ENCODE data around the gene RANBP17.

The RANBP17 gene

GRCh38 chr5:170846846-170847245 is 15.0 kb upstream of the RANBP17 start:
- TF ChIP-seq ZNF70 (CRISPR knock-in tag; IDR thresholded peaks at IDR 0.05) (no peak), BACH2 (CRISPR knock-in tag; IDR thresholded peaks at IDR 0.05; ENCODE audit: borderline replicate concordance) (no peak)
- no peak for ATAC-seq

- TF ChIP-seq TCF4 (CRISPR knock-in tag; IDR thresholded peaks at IDR 0.05; ENCODE audit: borderline replicate concordance) (no peak), TOX (CRISPR knock-in tag; IDR thresholded peaks at IDR 0.05; ENCODE audit: borderline replicate concordance) (no peak), OSR1 (CRISPR knock-in tag; IDR thresholded peaks at IDR 0.05) (no peak), ISL1 (CRISPR knock-in tag; IDR thresholded peaks at IDR 0.05) (no peak), CREB5 (CRISPR knock-in tag; IDR thresholded peaks at IDR 0.05; ENCODE audit: low read depth) (no peak), GLIS3 (CRISPR knock-in tag; IDR thresholded peaks at IDR 0.05) (no peak), SNAI2 (CRISPR knock-in tag; IDR thresholded peaks at IDR 0.05) (no peak), BACH2 (CRISPR knock-in tag; IDR thresholded peaks at IDR 0.05; ENCODE audit: borderline replicate concordance) (no peak), ZNF8 (CRISPR knock-in tag; IDR thresholded peaks at IDR 0.05) (no peak)
- no peak for ATAC-seq
Observed at GRCh38 chr5:170848033-170848432, 13.8 kb upstream of the RANBP17 start.

- TF ChIP-seq ZFP30 (CRISPR knock-in tag; IDR thresholded peaks at IDR 0.05) (no peak), TOX (CRISPR knock-in tag; IDR thresholded peaks at IDR 0.05; ENCODE audit: borderline replicate concordance) (no peak), SNAI2 (CRISPR knock-in tag; IDR thresholded peaks at IDR 0.05) (no peak), GLIS3 (CRISPR knock-in tag; IDR thresholded peaks at IDR 0.05) (no peak), ZC3H10 (CRISPR knock-in tag; IDR thresholded peaks at IDR 0.05) (no peak), CSRNP3 (CRISPR knock-in tag; IDR thresholded peaks at IDR 0.05) (no peak), CSDC2 (CRISPR knock-in tag; IDR thresholded peaks at IDR 0.05) (no peak), ZNF565 (CRISPR knock-in tag; conservative IDR thresholded peaks at IDR 0.05; ENCODE audit: low read depth) (no peak), ZNF8 (CRISPR knock-in tag; IDR thresholded peaks at IDR 0.05) (no peak), TSHZ2 (CRISPR knock-in tag; IDR thresholded peaks at IDR 0.05) (no peak), TCF4 (CRISPR knock-in tag; IDR thresholded peaks at IDR 0.05; ENCODE audit: borderline replicate concordance) (no peak), POU6F1 (CRISPR knock-in tag; IDR thresholded peaks at IDR 0.05; ENCODE audit: borderline replicate concordance, low read depth) (no peak), OSR1 (CRISPR knock-in tag; IDR thresholded peaks at IDR 0.05) (no peak), PPARA (CRISPR knock-in tag; IDR thresholded peaks at IDR 0.05; ENCODE audit: borderline replicate concordance) (no peak), PATZ1 (CRISPR knock-in tag; IDR thresholded peaks at IDR 0.05; ENCODE audit: borderline replicate concordance) (no peak)
- ATAC-seq, result 0 out of 3 replicates have a peak, but pooled peaks have one; percentile 26
Observed at GRCh38 chr5:170849374-170849773, 12.4 kb upstream of the RANBP17 start.

GRCh38 chr5:170854566-170854965 is 7.3 kb upstream of the RANBP17 start:
- no peak for ATAC-seq
- TF ChIP-seq ZNF8 (CRISPR knock-in tag; IDR thresholded peaks at IDR 0.05), result no peak
- TF ChIP-seq RARB (CRISPR knock-in tag; IDR thresholded peaks at IDR 0.05), result no peak
- TF ChIP-seq CREB5 (CRISPR knock-in tag; IDR thresholded peaks at IDR 0.05; ENCODE audit: low read depth), result no peak
- no peak for TF ChIP-seq ISL1 (CRISPR knock-in tag; IDR thresholded peaks at IDR 0.05)
- TF ChIP-seq CSDC2 (CRISPR knock-in tag; IDR thresholded peaks at IDR 0.05), result no peak
- TF ChIP-seq ZFP3 (CRISPR knock-in tag; IDR thresholded peaks at IDR 0.05), result no peak
- TF ChIP-seq PATZ1 (CRISPR knock-in tag; IDR thresholded peaks at IDR 0.05; ENCODE audit: borderline replicate concordance), result no peak
- TF ChIP-seq ARNTL (CRISPR knock-in tag; IDR thresholded peaks at IDR 0.05; ENCODE audit: borderline replicate concordance, low read depth), result no peak
- no peak for TF ChIP-seq ESRRG (CRISPR knock-in tag; IDR thresholded peaks at IDR 0.05)
- no peak for TF ChIP-seq GLIS3 (CRISPR knock-in tag; IDR thresholded peaks at IDR 0.05)
- TF ChIP-seq OSR1 (CRISPR knock-in tag; IDR thresholded peaks at IDR 0.05), result no peak

Measured in SK-N-SH treated with all-trans-retinoic acid at 6 μM for 48 hours (cell line).